GM23338 (cell line): ENCODE data around the gene BAAT.

Experiments used
- EZH2 ChIP-seq: fragments of 200-600 bp; sonication (generic); IDR thresholded peaks from one replicate; pipeline ENCODE4 v1.8.0; 2017; ENCODE audit warnings: antibody characterized with exemption, mild to moderate bottlenecking, low read depth; ENCODE audit not compliant: unreplicated experiment
- EZH2phosphoT487 ChIP-seq: fragments of 200-600 bp; sonication (generic); IDR thresholded peaks from one replicate; pipeline ENCODE4 v1.8.1; 2018; ENCODE audit warnings: antibody characterized with exemption; ENCODE audit not compliant: unreplicated experiment
- TF ChIP-seq, protein P1 (sequence below), 2 experiments: fragments of 200-600 bp in 1 of 2; sonication (generic) in 1 of 2; conservative IDR thresholded peaks; 2 replicates each; pipeline versions ENCODE4 v1.5.1 to v1.6.1; 2016 to 2017; ENCODE audit warnings: antibody characterized with exemption in 2 of 2, low read depth in 2 of 2, mild to moderate bottlenecking in 2 of 2, moderate library complexity in 1 of 2

DNA sequence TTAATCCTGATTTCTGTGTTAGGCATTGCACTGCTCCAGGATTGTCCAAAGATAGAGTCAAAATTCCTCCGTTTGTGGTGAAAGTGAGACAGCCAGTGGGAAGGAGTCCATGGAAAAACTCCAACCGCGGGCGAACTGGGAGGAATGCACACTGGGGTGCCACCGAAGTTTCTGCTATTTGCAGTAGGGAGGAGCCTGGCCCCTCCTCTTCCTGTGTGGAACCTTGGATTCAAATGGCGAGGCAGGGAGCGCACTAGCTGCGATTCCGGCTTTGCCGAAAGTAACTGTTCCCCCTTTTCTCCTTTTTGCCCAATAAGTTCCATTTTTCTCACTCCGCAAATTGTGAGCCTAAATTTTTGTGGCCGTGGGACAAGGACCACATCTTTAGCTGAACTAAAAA is 9.3 kb downstream of the BAAT start:
- TF ChIP-seq EZH2: no peak
- TF ChIP-seq EZH2phosphoT487: no peak
- TF ChIP-seq, protein P1, sequence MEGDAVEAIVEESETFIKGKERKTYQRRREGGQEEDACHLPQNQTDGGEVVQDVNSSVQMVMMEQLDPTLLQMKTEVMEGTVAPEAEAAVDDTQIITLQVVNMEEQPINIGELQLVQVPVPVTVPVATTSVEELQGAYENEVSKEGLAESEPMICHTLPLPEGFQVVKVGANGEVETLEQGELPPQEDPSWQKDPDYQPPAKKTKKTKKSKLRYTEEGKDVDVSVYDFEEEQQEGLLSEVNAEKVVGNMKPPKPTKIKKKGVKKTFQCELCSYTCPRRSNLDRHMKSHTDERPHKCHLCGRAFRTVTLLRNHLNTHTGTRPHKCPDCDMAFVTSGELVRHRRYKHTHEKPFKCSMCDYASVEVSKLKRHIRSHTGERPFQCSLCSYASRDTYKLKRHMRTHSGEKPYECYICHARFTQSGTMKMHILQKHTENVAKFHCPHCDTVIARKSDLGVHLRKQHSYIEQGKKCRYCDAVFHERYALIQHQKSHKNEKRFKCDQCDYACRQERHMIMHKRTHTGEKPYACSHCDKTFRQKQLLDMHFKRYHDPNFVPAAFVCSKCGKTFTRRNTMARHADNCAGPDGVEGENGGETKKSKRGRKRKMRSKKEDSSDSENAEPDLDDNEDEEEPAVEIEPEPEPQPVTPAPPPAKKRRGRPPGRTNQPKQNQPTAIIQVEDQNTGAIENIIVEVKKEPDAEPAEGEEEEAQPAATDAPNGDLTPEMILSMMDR (conservative IDR thresholded peaks at IDR 0.05; ENCODE audit: low read depth in 2 of 2): no peak
